Lower lobe of right lung (tissue), 2 donors: Measurements from ENCODE around the gene LHX4. TPM values are rescaled to one million over a fixed set of nuclear protein-coding genes. Genes with fewer than 3 reads are reported as not detected.
A peak's percentile ranks its signal among the peaks of the same experiment; 100 is the strongest.

Source experiments
- ATAC-seq, 2 donors: fragments of 200-7000 bp; cut with Tn5 transposase; one replicate each; pipeline ENCODE4 v1.9.1; 2020 to 2022; ENCODE audit warnings: mild to moderate bottlenecking in 2 of 2, moderate library complexity in 2 of 2
- DNase-seq: peaks from one replicate; pipeline ENCODE4 v3.0.0-alpha.2; 2020
- H3K27ac ChIP-seq: fragments of 200-600 bp; one replicate; pipeline ENCODE4 v1.8.0; 2022
- H3K27me3 ChIP-seq: fragments of 200-600 bp; one replicate; pipeline ENCODE4 v1.8.0; 2022; ENCODE audit warnings: low read depth
- H3K36me3 ChIP-seq: fragments of 200-600 bp; one replicate; pipeline ENCODE4 v1.8.0; 2022; ENCODE audit warnings: mild to moderate bottlenecking
- H3K4me1 ChIP-seq: fragments of 200-600 bp; one replicate; pipeline ENCODE4 v1.8.0; 2022
- H3K4me3 ChIP-seq: fragments of 200-600 bp; one replicate; pipeline ENCODE4 v1.8.0; 2022; ENCODE audit warnings: mild to moderate bottlenecking
- H3K9me3 ChIP-seq: fragments of 200-600 bp; one replicate; pipeline ENCODE4 v1.8.0; 2022
- CTCF ChIP-seq: fragments of 200-600 bp; IDR thresholded peaks from one replicate; pipeline ENCODE4 v1.8.0; 2022; ENCODE audit warnings: antibody characterized with exemption, mild to moderate bottlenecking
- intact Hi-C: fragments of 100-400 bp; cut with DNase I; formaldehyde crosslinking; loops from one replicate; pipeline ENCODE4 v1.11.0; 2022
- long read RNA-seq: library from polyadenylated mRNA; unstranded; transcript quantifications from one replicate; pipeline ENCODE4 v2.0.0, GENCODE V29; 2021
- total RNA-seq: library from RNA; stranded (reverse); fragmentation: NEBNext Ultra II Directional; extraction: Animal tissue kit (Norgen Biotek cat#: 25700); gene quantifications from one replicate; pipeline ENCODE4 v1.2.1, GENCODE V29; 2021
- donor health status: DM: no; HTN: yes; CAD: no; lungs with severe emphysema.

Gene LHX4
- not detected for total RNA-seq
- long read RNA-seq, partial matches to known transcripts, result 0 of 11 reads
- long read RNA-seq, other reads (novel, unspliced or antisense), result 11 of 11 reads

- Histone ChIP-seq H3K27me3 (peaks cover 98% of the 10 kb centered on the region), H3K36me3 (no peaks in the 10 kb centered on the region), H3K4me3 (peak within 1 kb of the TSS; percentile 70), H3K9me3 (no peaks in the 10 kb centered on the region), H3K4me1 (peaks cover 51% of the 10 kb centered on the region), H3K27ac (no peak within 1 kb of the TSS)
- DNase-seq (no peak), ATAC-seq (peak; percentile 51 to 56)
- TF ChIP-seq CTCF, result no peak
- intact Hi-C loops, result no loop called here
Observed at GRCh38 chr1:180229483-180230415, at the start of gene LHX4. LHX4 (plus strand) TSS chr1:180230264; CDS start chr1:180230530, 266 bp downstream.

- DNase-seq (peak; percentile 44), ATAC-seq (no peak)
- intact Hi-C loops, result no loop called here
- no peaks in the 10 kb centered on the region for H3K9me3 ChIP-seq
- peak; percentile 32 for TF ChIP-seq CTCF
- no peaks in the 10 kb centered on the region for H3K4me1 ChIP-seq
- no peak overlapping the region for H3K4me3 ChIP-seq
- peaks cover 75% of the 10 kb centered on the region for H3K36me3 ChIP-seq
- no peaks in the 10 kb centered on the region for H3K27me3 ChIP-seq
- H3K27ac ChIP-seq, result no peak overlapping the region
Observed at GRCh38 chr1:180181048-180181447, 49.0 kb upstream of the LHX4 start.

- H3K36me3 ChIP-seq, result peaks cover 85% of the 10 kb centered on the region
Observed at GRCh38 chr1:180181996-180182642, 47.9 kb upstream of the LHX4 start.

GRCh38 chr1:180182643-180183311 is 47.3 kb upstream of the LHX4 start:
- H3K36me3 ChIP-seq, result peaks cover 92% of the 10 kb centered on the region
- intact Hi-C loops, result no loop called here
- no peaks in the 10 kb centered on the region for H3K9me3 ChIP-seq
- DNase-seq (no peak), ATAC-seq (no peak)
- H3K4me1 ChIP-seq, result no peaks in the 10 kb centered on the region
- no peak overlapping the region for H3K4me3 ChIP-seq
- no peaks in the 10 kb centered on the region for H3K27me3 ChIP-seq
- TF ChIP-seq CTCF, result no peak
- H3K27ac ChIP-seq, result no peak overlapping the region

More at GRCh38 chr1:180181996-180182642, 47.9 kb upstream of the LHX4 start:
- Histone ChIP-seq H3K27me3 (no peaks in the 10 kb centered on the region), H3K4me3 (no peak overlapping the region), H3K27ac (no peak overlapping the region), H3K9me3 (no peaks in the 10 kb centered on the region), H3K4me1 (no peaks in the 10 kb centered on the region)
- no peak for DNase-seq
- ATAC-seq, result no peak
- TF ChIP-seq CTCF, result no peak
- intact Hi-C loops, result no loop called here

GRCh38 chr1:180183426-180183825 is 46.6 kb upstream of the LHX4 start:
- no peaks in the 10 kb centered on the region for H3K9me3 ChIP-seq
- H3K27ac ChIP-seq, result no peak overlapping the region
- no peak overlapping the region for H3K4me3 ChIP-seq
- no peaks in the 10 kb centered on the region for H3K4me1 ChIP-seq
- no peaks in the 10 kb centered on the region for H3K27me3 ChIP-seq
- TF ChIP-seq CTCF, result no peak
- DNase-seq (no peak), ATAC-seq (no peak)
- H3K36me3 ChIP-seq, result peaks cover 98% of the 10 kb centered on the region
- intact Hi-C loops, result no loop called here
